CD4-positive, alpha-beta memory T cell (primary cell): Measurements from ENCODE around the gene TNFRSF13B. TPM values are rescaled to one million over a fixed set of nuclear protein-coding genes. Genes with fewer than 3 reads are reported as not detected.
A peak's percentile ranks its signal among the peaks of the same experiment; 100 is the strongest.
"Not testable (repeated sequence)": the region's sequence is repeated elsewhere in the genome, so short reads cannot be mapped to it uniquely, and the experiment has no call there.

Source experiments
- CTCF ChIA-PET: fragments of 350-600 bp; sonication (Branson Sonifier 250); formaldehyde crosslinking; loops from one replicate; lab custom pipeline; 2021; ENCODE audit warnings: inconsistent platforms; ENCODE audit not compliant: partially characterized antibody; lab: Charles Lee
- POLR2A ChIA-PET: fragments of 350-600 bp; sonication (Branson Sonifier 250); formaldehyde crosslinking; loops from one replicate; lab custom pipeline; 2021; ENCODE audit not compliant: partially characterized antibody; lab: Charles Lee
- DNase-seq, 5 donors: peaks; one replicate each; pipeline versions ENCODE4 v3.0.0 to v3.0.0-alpha.2; 2020 to 2022; ENCODE audit warnings: mixed read lengths in 1 of 5
- H3K27ac ChIP-seq: one replicate; pipeline ENCODE4 v1.7.0; 2013; ENCODE audit warnings: low read depth, low read length
- H3K27me3 ChIP-seq: 2 replicates; pipeline ENCODE4 v1.7.0; 2013; ENCODE audit warnings: mild to moderate bottlenecking, low read length, moderate library complexity; ENCODE audit not compliant: insufficient read depth
- H3K36me3 ChIP-seq: 2 replicates; pipeline ENCODE4 v1.7.0; 2013; ENCODE audit warnings: mild to moderate bottlenecking, low read length, moderate library complexity; ENCODE audit not compliant: insufficient read depth
- H3K4me1 ChIP-seq: 2 replicates; pipeline ENCODE4 v1.7.0; 2013; ENCODE audit warnings: mild to moderate bottlenecking, low read length, moderate library complexity; ENCODE audit not compliant: insufficient read depth
- H3K4me3 ChIP-seq, 2 donors: one replicate each; pipeline ENCODE4 v1.7.0; 2013; ENCODE audit warnings: low read length in 2 of 2, mild to moderate bottlenecking in 1 of 2
- H3K9me3 ChIP-seq, 2 donors: one replicate each; pipeline ENCODE4 v1.7.0; 2013; ENCODE audit warnings: low read length in 2 of 2, control low read depth in 1 of 2; ENCODE audit not compliant: control insufficient read depth in 1 of 2
- H3K27ac Mint-ChIP-seq, 7 donors: one replicate each; pipeline ENCODE4 v1.8.0; 2020 to 2021; ENCODE audit warnings: mixed read lengths in 7 of 7, mild to moderate bottlenecking in 6 of 7, inconsistent platforms in 3 of 7, moderate library complexity in 3 of 7
- H3K27me3 Mint-ChIP-seq, 2 donors: one replicate each; pipeline ENCODE4 v1.8.0; 2020 to 2021; ENCODE audit warnings: mixed read lengths in 2 of 2
- H3K36me3 Mint-ChIP-seq, 2 donors: one replicate each; pipeline ENCODE4 v1.8.0; 2020 to 2021; ENCODE audit warnings: mixed read lengths in 2 of 2, inconsistent platforms in 1 of 2, mild to moderate bottlenecking in 1 of 2
- H3K4me1 Mint-ChIP-seq, 4 donors: one replicate each; pipeline ENCODE4 v1.8.0; 2020 to 2021; ENCODE audit warnings: mixed read lengths in 4 of 4, mild to moderate bottlenecking in 1 of 4
- H3K4me3 Mint-ChIP-seq, 8 donors: one replicate each; pipeline ENCODE4 v1.8.0; 2020 to 2021; ENCODE audit warnings: mixed read lengths in 8 of 8, mild to moderate bottlenecking in 7 of 8, moderate library complexity in 6 of 8, inconsistent platforms in 3 of 8
- H3K9me3 Mint-ChIP-seq, 8 donors: one replicate each; pipeline ENCODE4 v1.8.0; 2020 to 2021; ENCODE audit warnings: mixed read lengths in 8 of 8, mild to moderate bottlenecking in 5 of 8, inconsistent platforms in 3 of 8, moderate library complexity in 1 of 8
- intact Hi-C: fragments of 100-400 bp; cut with micrococcal nuclease; formaldehyde crosslinking; loops from one replicate; pipeline ENCODE4 v1.15.1; 2023
- polyA plus RNA-seq, 2 donors: library from polyadenylated mRNA; unstranded; fragments of 300-500 nt; fragmentation: Illumina TruSeq; gene quantifications; one replicate each; pipeline ENCODE4 v1.2.3, GENCODE V29; 2021
- total RNA-seq, 2 experiments: library from RNA; stranded (reverse); gene quantifications; one replicate each; pipeline ENCODE4 v1.2.3, GENCODE V29; 2021

TNFRSF13B gene
- total and polyA plus RNA-seq, 4 experiments from 2014 or later: 0.78 TPM; not detected in 3

GRCh38 chr17:16997514-16998429, 25.9 kb upstream of the TNFRSF13B start:
- ChIA-PET POLR2A (no interaction called here), CTCF (interaction anchor here (0.9 to 3.4 kb wide), 3 partner anchors 8 to 316 kb away, joined by 3 to 10 read pairs (median 4); no protein-coding TSS in a partner anchor)
- Mint-ChIP-seq H3K27ac (no peak overlapping the region), H3K27me3 (no peaks in the 10 kb centered on the region), H3K4me1 (peaks cover 0 to 4% (median 2%) of the 10 kb centered on the region in 4 donors), H3K36me3 (no peaks in the 10 kb centered on the region), H3K4me3 (no peak overlapping the region), H3K9me3 (peaks cover 0 to 2% (median 0%) of the 10 kb centered on the region in 8 donors)
- H3K4me1 ChIP-seq: no peaks in the 10 kb centered on the region
- no peaks in the 10 kb centered on the region for H3K27me3 ChIP-seq
- DNase-seq: no peak
- no peaks in the 10 kb centered on the region for H3K9me3 ChIP-seq
- no peaks in the 10 kb centered on the region for H3K36me3 ChIP-seq
- no peak overlapping the region for H3K27ac ChIP-seq
- intact Hi-C loops: no loop called here
- H3K4me3 ChIP-seq: no peak overlapping the region

GRCh38 chr17:16996726-16997125, 24.8 kb upstream of the TNFRSF13B start:
- H3K27ac Mint-ChIP-seq, H3K27me3 Mint-ChIP-seq, H3K4me1 Mint-ChIP-seq, H3K36me3 Mint-ChIP-seq, DNase-seq, H3K36me3 ChIP-seq, H3K27ac ChIP-seq, H3K4me3 Mint-ChIP-seq, POLR2A ChIA-PET, CTCF ChIA-PET, H3K9me3 Mint-ChIP-seq, H3K9me3 ChIP-seq, H3K4me1 ChIP-seq, H3K4me3 ChIP-seq, intact Hi-C loops, H3K27me3 ChIP-seq: not testable (repeated sequence)

- H3K4me3 Mint-ChIP-seq: no peak overlapping the region
- H3K36me3 Mint-ChIP-seq: no peaks in the 10 kb centered on the region
- intact Hi-C loops: no loop called here
- no peaks in the 10 kb centered on the region for H3K27me3 ChIP-seq
- no peaks in the 10 kb centered on the region for H3K27me3 Mint-ChIP-seq
- H3K9me3 Mint-ChIP-seq: peaks cover 0 to 2% (median 0%) of the 10 kb centered on the region in 8 donors
- no peaks in the 10 kb centered on the region for H3K9me3 ChIP-seq
- peaks cover 0 to 10% (median under 1%) of the 10 kb centered on the region in 4 donors for H3K4me1 Mint-ChIP-seq
- ChIA-PET CTCF (no interaction called here), POLR2A (no interaction called here)
- no peaks in the 10 kb centered on the region for H3K36me3 ChIP-seq
- H3K27ac Mint-ChIP-seq: no peak overlapping the region
- peaks cover 8% of the 10 kb centered on the region for H3K4me1 ChIP-seq
- H3K4me3 ChIP-seq: no peak overlapping the region
- no peak for DNase-seq
- H3K27ac ChIP-seq: no peak overlapping the region
Measured at GRCh38 chr17:16995930-16996329, 24.0 kb upstream of the TNFRSF13B start.

GRCh38 chr17:16994631-16995030, 22.7 kb upstream of the TNFRSF13B start:
- no peaks in the 10 kb centered on the region for H3K36me3 Mint-ChIP-seq
- no peaks in the 10 kb centered on the region for H3K27me3 ChIP-seq
- H3K4me1 Mint-ChIP-seq: peaks cover 9 to 23% (median 12%) of the 10 kb centered on the region in 4 donors
- peaks cover 21% of the 10 kb centered on the region for H3K4me1 ChIP-seq
- no peak overlapping the region for H3K27ac Mint-ChIP-seq
- H3K9me3 Mint-ChIP-seq: peaks cover 0 to 2% (median 0%) of the 10 kb centered on the region in 8 donors
- H3K4me3 ChIP-seq: no peak overlapping the region
- intact Hi-C loops: no loop called here
- CTCF ChIA-PET: no interaction called here
- no peak for DNase-seq
- POLR2A ChIA-PET: no interaction called here
- no peaks in the 10 kb centered on the region for H3K9me3 ChIP-seq
- H3K4me3 Mint-ChIP-seq: no peak overlapping the region
- no peaks in the 10 kb centered on the region for H3K36me3 ChIP-seq
- no peaks in the 10 kb centered on the region for H3K27me3 Mint-ChIP-seq
- H3K27ac ChIP-seq: no peak overlapping the region

- Mint-ChIP-seq H3K9me3 (peaks cover 0 to 4% (median 0%) of the 10 kb centered on the region in 8 donors), H3K4me3 (peak overlapping the region in 5 of 8 donors; percentile 17 to 42 (median 26)), H3K36me3 (no peaks in the 10 kb centered on the region), H3K4me1 (peaks cover 27 to 43% (median 33%) of the 10 kb centered on the region in 4 donors), H3K27me3 (no peaks in the 10 kb centered on the region), H3K27ac (peak overlapping the region in 4 of 7 donors; percentile 58 to 87 (median 74))
- DNase-seq: peak; percentile 68 to 76 (median 75)
- H3K27me3 ChIP-seq: no peaks in the 10 kb centered on the region
- no peak overlapping the region for H3K27ac ChIP-seq
- H3K4me1 ChIP-seq: peaks cover 48% of the 10 kb centered on the region
- no peak overlapping the region for H3K4me3 ChIP-seq
- intact Hi-C loops: loop anchor here (1.0 kb wide), 2 partner anchors 69 to 454 kb away; no protein-coding TSS in a partner anchor
- no peaks in the 10 kb centered on the region for H3K9me3 ChIP-seq
- ChIA-PET POLR2A (no interaction called here), CTCF (interaction anchor here (0.7 to 4.3 kb wide), 11 partner anchors 8 to 456 kb away, joined by 3 to 27 read pairs (median 4); partner anchors contain the start of gene MPRIP)
- H3K36me3 ChIP-seq: no peaks in the 10 kb centered on the region
Measured at GRCh38 chr17:16991349-16992009, 19.6 kb upstream of the TNFRSF13B start.

- Histone ChIP-seq H3K9me3 (no peaks in the 10 kb centered on the region), H3K4me1 (peaks cover 48% of the 10 kb centered on the region), H3K27ac (peak overlapping the region; percentile 36), H3K27me3 (no peaks in the 10 kb centered on the region), H3K36me3 (no peaks in the 10 kb centered on the region), H3K4me3 (no peak overlapping the region)
- intact Hi-C loops: no loop called here
- Mint-ChIP-seq H3K4me1 (peaks cover 29 to 43% (median 33%) of the 10 kb centered on the region in 4 donors), H3K9me3 (peaks cover 0 to 4% (median 0%) of the 10 kb centered on the region in 8 donors), H3K27me3 (no peaks in the 10 kb centered on the region), H3K36me3 (no peaks in the 10 kb centered on the region), H3K4me3 (peak overlapping the region; percentile 28 to 85 (median 82)), H3K27ac (peak overlapping the region in 6 of 7 donors; percentile 83 to 97 (median 94))
- no peak for DNase-seq
- ChIA-PET CTCF (interaction anchor here (0.7 to 4.3 kb wide), 8 partner anchors 9 to 454 kb away, joined by 3 to 27 read pairs (median 4); no protein-coding TSS in a partner anchor), POLR2A (interaction anchor here (1.2 kb wide), 1 partner anchor 135 kb away, joined by 4 read pairs; no protein-coding TSS in a partner anchor)
Measured at GRCh38 chr17:16989953-16990860, 18.3 kb upstream of the TNFRSF13B start.
